PC-3 (cell line): ENCODE measurements around the gene TNRC6B. TPM values are rescaled to one million over a fixed set of nuclear protein-coding genes. Genes with fewer than 3 reads are reported as not detected.

Experiments
- ATAC-seq: fragments of 200-7000 bp; cut with Tn5 transposase; 2 replicates; pipeline ENCODE4 v1.9.1; 2020; ENCODE audit warnings: mild to moderate bottlenecking, moderate library complexity
- BruUV-seq: library from RNA; stranded (reverse); fragments of 400-500 nt; replicated peaks from 2 replicates; lab custom pipeline; 2021; lab: Mats Ljungman, UMichigan
- CTCF ChIA-PET: fragments of 300-600 bp; sonication (Branson Sonifier 250); formaldehyde crosslinking; loops from one replicate; lab custom pipeline; 2022; ENCODE audit warnings: antibody characterized with exemption; lab: Charles Lee
- POLR2A ChIA-PET: fragments of 300-600 bp; sonication (Branson Sonifier 250); formaldehyde crosslinking; loops from one replicate; lab custom pipeline; 2022; ENCODE audit warnings: antibody characterized with exemption; ENCODE audit not compliant: unreplicated experiment; lab: Charles Lee
- DNase-seq: peaks from one replicate; pipeline ENCODE4 v3.0.0-alpha.2; 2015
- H2AFZ ChIP-seq: fragments of 300-600 bp; sonication (generic); 2 replicates; pipeline ENCODE4 v1.6.0; 2016; ENCODE audit warnings: antibody characterized with exemption, low read length
- H3F3A ChIP-seq: fragments of 300-600 bp; sonication (generic); one replicate; pipeline ENCODE4 v1.6.0; 2017; ENCODE audit warnings: antibody characterized with exemption, low read length, control low read depth, mild to moderate bottlenecking; ENCODE audit not compliant: unreplicated experiment
- H3K27ac ChIP-seq: fragments of 300-600 bp; sonication (generic); 2 replicates; pipeline ENCODE4 v1.5.1; 2016; ENCODE audit warnings: mild to moderate bottlenecking, low read length
- H3K27me3 ChIP-seq: fragments of 300-600 bp; sonication (generic); 2 replicates; pipeline ENCODE4 v1.6.1; 2016; ENCODE audit warnings: low read length, mixed read lengths
- H3K36me3 ChIP-seq: fragments of 300-600 bp; sonication (generic); 2 replicates; pipeline ENCODE4 v1.6.1; 2016; ENCODE audit warnings: low read depth, mixed run types, low read length, mixed read lengths
- H3K4me1 ChIP-seq: fragments of 300-600 bp; sonication (generic); 2 replicates; pipeline ENCODE4 v1.5.1; 2016; ENCODE audit warnings: low read length; ENCODE audit not compliant: insufficient read depth
- H3K4me2 ChIP-seq: fragments of 300-600 bp; sonication (generic); 2 replicates; pipeline ENCODE4 v1.6.0; 2016; ENCODE audit warnings: low read length
- H3K4me3 ChIP-seq: fragments of 300-600 bp; sonication (generic); 2 replicates; pipeline ENCODE4 v1.5.1; 2016; ENCODE audit warnings: mild to moderate bottlenecking, low read length, mixed read lengths
- H3K79me2 ChIP-seq: fragments of 300-600 bp; sonication (generic); 2 replicates; pipeline ENCODE4 v1.6.1; 2017; ENCODE audit warnings: low read length, mixed read lengths
- H3K9ac ChIP-seq: fragments of 300-600 bp; sonication (generic); 2 replicates; pipeline ENCODE4 v1.6.0; 2016; ENCODE audit warnings: mild to moderate bottlenecking, low read length
- H3K9me2 ChIP-seq: fragments of 300-600 bp; sonication (generic); replicated peaks from 2 replicates; pipeline ENCODE4 v1.6.1; 2016; ENCODE audit warnings: mixed run types, low read length, mixed read lengths
- H3K9me3 ChIP-seq: fragments of 300-600 bp; sonication (generic); 2 replicates; pipeline ENCODE4 v1.6.1; 2016; ENCODE audit warnings: low read length, mixed read lengths
- H4K20me1 ChIP-seq: fragments of 300-600 bp; sonication (generic); 2 replicates; pipeline ENCODE4 v1.6.1; 2016; ENCODE audit warnings: low read length, mixed read lengths
- CTCF ChIP-seq: fragments of 300-600 bp; sonication (generic); conservative IDR thresholded peaks from 2 replicates; pipeline ENCODE4 v1.5.1; 2017; ENCODE audit warnings: antibody characterized with exemption, low read depth, mild to moderate bottlenecking, low read length
- EZH2 ChIP-seq: fragments of 300-600 bp; sonication (generic); IDR thresholded peaks from one replicate; pipeline ENCODE4 v1.6.1; 2017; ENCODE audit warnings: antibody characterized with exemption, mild to moderate bottlenecking, low read length; ENCODE audit not compliant: unreplicated experiment
- EZH2phosphoT487 ChIP-seq: fragments of 300-600 bp; sonication (generic); IDR thresholded peaks from 2 replicates; pipeline ENCODE4 v1.6.1; 2018; ENCODE audit warnings: mild to moderate bottlenecking, antibody characterized with exemption, low read length, borderline replicate concordance
- intact Hi-C: fragments of 100-400 bp; cut with micrococcal nuclease; formaldehyde crosslinking; loops from 2 replicates; pipeline ENCODE4 v1.9.0; 2023
- total RNA-seq: library from RNA; depleted of rRNA; stranded (reverse); fragments of >200 nt; gene quantifications from 2 replicates; pipeline ENCODE4 v1.2.3, GENCODE V29; 2014

The TNRC6B gene
- total RNA-seq, 1 experiment from 2014 or later, result 21.3 TPM

- TF ChIP-seq EZH2phosphoT487 (no peak), EZH2 (no peak), CTCF (no peak)
- intact Hi-C loops, result loop anchor here (10.0 kb wide), 1 partner anchor 96 kb away; the partner anchor contains the start of gene TNRC6B
- ATAC-seq (no peak), DNase-seq (no peak)
- H3K27me3 ChIP-seq, result no peaks in the 10 kb centered on the region
- no peak overlapping the region for H3K4me2 ChIP-seq
- no peaks in the 10 kb centered on the region for H3K9me3 ChIP-seq
- H4K20me1 ChIP-seq, result no peaks in the 10 kb centered on the region
- no peaks in the 10 kb centered on the region for H3K79me2 ChIP-seq
- ChIA-PET CTCF (no interaction called here), POLR2A (interaction anchor here (0.5 kb wide), 1 partner anchor 437 kb away, joined by 3 read pairs; no protein-coding TSS in a partner anchor)
- H3K27ac ChIP-seq, result no peak overlapping the region
- H3K9me2 ChIP-seq, result no peaks in the 10 kb centered on the region
- peaks cover 28% of the 10 kb centered on the region for H3K4me1 ChIP-seq
- H3K9ac ChIP-seq, result no peak overlapping the region
- no peaks in the 10 kb centered on the region for H3F3A ChIP-seq
- no peak overlapping the region for H3K4me3 ChIP-seq
- no TSS peak for BruUV-seq
- H2AFZ ChIP-seq, result no peak overlapping the region
- H3K36me3 ChIP-seq, result 0 out of 2 replicates have a peak, but pooled peaks cover 2% of the 10 kb centered on the region
Measured at GRCh38 chr22:40270748-40271373, 93.1 kb downstream of the TNRC6B start.

DNA sequence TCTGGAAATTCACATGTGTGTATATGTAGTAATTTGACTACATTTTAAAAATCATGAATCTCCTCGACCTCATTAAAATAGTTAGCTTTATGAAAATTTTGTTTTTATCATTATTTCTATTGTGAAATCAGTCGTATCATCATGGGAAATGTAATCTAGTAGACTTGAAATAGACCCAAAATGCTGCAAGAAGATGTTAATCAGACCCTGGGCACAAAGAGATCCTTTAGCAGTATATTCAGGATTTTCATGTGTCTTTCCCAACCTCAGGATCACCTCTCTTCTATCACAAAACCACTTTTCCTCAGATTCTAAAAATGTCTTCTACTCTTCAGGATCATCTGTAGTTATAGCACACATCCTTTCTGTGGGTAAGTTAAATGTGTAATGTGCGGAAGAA is 93.7 kb downstream of the TNRC6B start:
- DNase-seq (no peak), ATAC-seq (no peak)
- ChIA-PET CTCF (no interaction called here), POLR2A (no interaction called here)
- BruUV-seq, result no TSS peak
- no peak overlapping the region for H3K4me2 ChIP-seq
- H3K9me3 ChIP-seq, result no peaks in the 10 kb centered on the region
- no peaks in the 10 kb centered on the region for H3K9me2 ChIP-seq
- H2AFZ ChIP-seq, result no peak overlapping the region
- no peak overlapping the region for H3K27ac ChIP-seq
- H3K36me3 ChIP-seq, result no peaks in the 10 kb centered on the region
- no peaks in the 10 kb centered on the region for H3F3A ChIP-seq
- no peak overlapping the region for H3K4me3 ChIP-seq
- no peaks in the 10 kb centered on the region for H4K20me1 ChIP-seq
- peaks cover 33% of the 10 kb centered on the region for H3K4me1 ChIP-seq
- no peak overlapping the region for H3K9ac ChIP-seq
- intact Hi-C loops, result loop anchor here (10.0 kb wide), 1 partner anchor 97 kb away; the partner anchor contains the start of gene TNRC6B
- TF ChIP-seq EZH2, result no peak
- no peak for TF ChIP-seq EZH2phosphoT487
- no peak for TF ChIP-seq CTCF
- H3K27me3 ChIP-seq, result no peaks in the 10 kb centered on the region
- H3K79me2 ChIP-seq, result no peaks in the 10 kb centered on the region

DNA sequence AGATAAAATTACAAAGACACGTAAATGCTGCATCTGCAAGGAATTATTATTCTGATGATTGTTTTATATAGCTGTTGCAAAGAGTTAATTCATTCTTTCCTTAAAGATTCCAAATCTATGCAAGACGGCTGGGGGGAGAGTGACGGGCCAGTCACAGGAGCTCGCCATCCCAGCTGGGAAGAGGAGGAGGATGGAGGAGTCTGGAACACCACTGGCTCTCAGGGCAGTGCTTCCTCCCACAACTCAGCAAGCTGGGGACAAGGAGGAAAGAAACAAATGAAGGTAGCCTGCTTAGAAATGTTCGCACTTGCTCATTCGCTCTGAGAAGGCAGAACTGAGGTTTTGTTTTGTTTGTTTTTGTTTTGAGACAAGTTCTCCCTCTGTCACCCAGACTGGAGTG is 95.6 kb downstream of the TNRC6B start:
- peak overlapping the region; percentile 73 for H3K27ac ChIP-seq
- no peaks in the 10 kb centered on the region for H3K9me3 ChIP-seq
- ATAC-seq, result no peak; the same call in 1 of the 2 replicates
- no peaks in the 10 kb centered on the region for H3F3A ChIP-seq
- peak overlapping the region; percentile 40; the same call in 1 of the 2 replicates for H3K4me2 ChIP-seq
- POLR2A ChIA-PET, result interaction anchor here (0.6 kb wide), 1 partner anchor 181 kb away, joined by 7 read pairs; no protein-coding TSS in a partner anchor
- no peaks in the 10 kb centered on the region for H3K36me3 ChIP-seq
- intact Hi-C loops, result loop anchor here (10.0 kb wide), 1 partner anchor 99 kb away; the partner anchor contains the start of gene TNRC6B
- CTCF ChIA-PET, result no interaction called here
- no peaks in the 10 kb centered on the region for H3K79me2 ChIP-seq
- TF ChIP-seq CTCF (no peak), EZH2 (no peak), EZH2phosphoT487 (no peak)
- peaks cover 39% of the 10 kb centered on the region for H3K4me1 ChIP-seq
- H3K9ac ChIP-seq, result no peak overlapping the region; the same call in 1 of the 2 replicates
- H4K20me1 ChIP-seq, result no peaks in the 10 kb centered on the region
- no peaks in the 10 kb centered on the region for H3K27me3 ChIP-seq
- no peak overlapping the region for H3K4me3 ChIP-seq
- no TSS peak for BruUV-seq
- H3K9me2 ChIP-seq, result no peaks in the 10 kb centered on the region
- no peak for DNase-seq
- no peak overlapping the region for H2AFZ ChIP-seq
